Neural cell (in vitro differentiated cells): ENCODE results near the gene ALX4. TPM values are rescaled to one million over a fixed set of nuclear protein-coding genes. Genes with fewer than 3 reads are reported as not detected.

Experiments
- H2AFZ ChIP-seq: fragments of 200-600, 300-800 bp; sonication (generic), shearing (Covaris generic); 2 replicates; pipeline ENCODE4 v1.6.0; 2014; ENCODE audit warnings: low read depth, mild to moderate bottlenecking, antibody characterized with exemption, low read length, moderate library complexity
- H3F3A ChIP-seq: fragments of 200-600 bp; shearing (Covaris generic); 2 replicates; pipeline ENCODE4 v1.6.1; 2016; ENCODE audit warnings: mild to moderate bottlenecking, moderate library complexity, mixed read lengths, antibody characterized with exemption, low read length; ENCODE audit not compliant: insufficient read depth, poor library complexity, severe bottlenecking
- H3K27ac ChIP-seq: fragments of 200-600, 300-800 bp; sonication (generic), shearing (Covaris generic); 2 replicates; pipeline ENCODE4 v1.5.1; 2014; ENCODE audit warnings: mild to moderate bottlenecking, low read length, moderate library complexity
- H3K27me3 ChIP-seq: fragments of 300-800, 200-600 bp; sonication (generic), shearing (Covaris generic); 2 replicates; pipeline ENCODE4 v1.6.0; 2014; ENCODE audit warnings: mild to moderate bottlenecking, low read depth, low read length, moderate library complexity; ENCODE audit not compliant: insufficient read depth
- H3K36me3 ChIP-seq: fragments of 300-800, 200-600 bp; sonication (generic), shearing (Covaris generic); 2 replicates; pipeline ENCODE4 v1.5.1; 2014; ENCODE audit warnings: mild to moderate bottlenecking, antibody characterized with exemption, low read length, moderate library complexity; ENCODE audit not compliant: insufficient read depth
- H3K4me2 ChIP-seq: fragments of 300-800, 200-600 bp; sonication (generic), shearing (Covaris generic); 2 replicates; pipeline ENCODE4 v1.6.0; 2014; ENCODE audit warnings: mild to moderate bottlenecking, low read length
- H3K4me3 ChIP-seq: fragments of 300-800, 200-600 bp; sonication (generic), shearing (Covaris generic); 2 replicates; pipeline ENCODE4 v1.5.1; 2014; ENCODE audit warnings: mild to moderate bottlenecking, low read length, moderate library complexity
- H3K79me2 ChIP-seq: fragments of 200-600 bp; shearing (Covaris generic); replicated peaks from 2 replicates; pipeline ENCODE4 v1.6.0; 2014; ENCODE audit warnings: mild to moderate bottlenecking, low read length, moderate library complexity; ENCODE audit not compliant: insufficient read depth
- H3K9ac ChIP-seq: fragments of 300-800, 200-600 bp; sonication (generic), shearing (Covaris generic); 2 replicates; pipeline ENCODE4 v1.6.1; 2016; ENCODE audit warnings: mild to moderate bottlenecking, low read length, mixed read lengths
- H3K9me2 ChIP-seq: fragments of 200-600 bp; shearing (Covaris generic); 2 replicates; pipeline ENCODE4 v1.6.1; 2016; ENCODE audit warnings: mild to moderate bottlenecking, low read length, mixed read lengths; ENCODE audit not compliant: insufficient read depth
- H3K9me3 ChIP-seq: fragments of 200-600, 300-800 bp; sonication (generic), shearing (Covaris generic); 2 replicates; pipeline ENCODE4 v1.6.1; 2016; ENCODE audit warnings: mild to moderate bottlenecking, mixed run types, low read length, moderate library complexity, mixed read lengths
- H4K20me1 ChIP-seq: fragments of 200-600 bp; shearing (Covaris generic); 2 replicates; pipeline ENCODE4 v1.6.1; 2016; ENCODE audit warnings: mild to moderate bottlenecking, mixed run types; ENCODE audit not compliant: insufficient read depth
- EP300 ChIP-seq: fragments of 450-650 bp; conservative IDR thresholded peaks from 2 replicates; pipeline ENCODE4 v1.6.1; 2014; ENCODE audit warnings: antibody characterized with exemption, mild to moderate bottlenecking, moderate library complexity; ENCODE audit not compliant: poor library complexity, severe bottlenecking
- EZH2 ChIP-seq: fragments of 200-600, 300-800 bp; shearing (Covaris generic), sonication (generic); IDR thresholded peaks from 2 replicates; pipeline ENCODE4 v1.6.1; 2014; ENCODE audit warnings: antibody characterized with exemption, low read length, borderline replicate concordance, mild to moderate bottlenecking; ENCODE audit not compliant: insufficient read depth, poor library complexity, severe bottlenecking
- MXI1 ChIP-seq: fragments of 450-650 bp; conservative IDR thresholded peaks from 2 replicates; pipeline ENCODE4 v1.6.1; 2014; ENCODE audit warnings: antibody characterized with exemption, mild to moderate bottlenecking; ENCODE audit not compliant: poor library complexity, severe bottlenecking
- POLR2AphosphoS5 ChIP-seq: IDR thresholded peaks from 2 replicates; pipeline ENCODE4 v1.6.1; 2012
- RAD21 ChIP-seq: fragments of 450-650 bp; conservative IDR thresholded peaks from 2 replicates; pipeline ENCODE4 v1.6.1; 2014; ENCODE audit warnings: antibody characterized with exemption, mild to moderate bottlenecking, moderate library complexity
- SMC3 ChIP-seq: fragments of 450-650 bp; conservative IDR thresholded peaks from 2 replicates; pipeline ENCODE4 v1.6.1; 2014; ENCODE audit warnings: antibody characterized with exemption, mild to moderate bottlenecking, moderate library complexity; ENCODE audit not compliant: poor library complexity
- TAF1 ChIP-seq: IDR thresholded peaks from 2 replicates; pipeline ENCODE4 v1.6.1; 2012; ENCODE audit warnings: low read depth
- polyA plus RNA-seq: library from polyadenylated mRNA; depleted of rRNA; stranded (reverse); fragments of >200 nt; gene quantifications from 2 replicates; pipeline ENCODE4 v1.2.3, GENCODE V29; 2014
- TF ChIP-seq, protein P1 (sequence below): fragments of 450-650 bp; IDR thresholded peaks from 2 replicates; pipeline ENCODE4 v1.5.1; 2014; ENCODE audit warnings: antibody characterized with exemption, mild to moderate bottlenecking, moderate library complexity; ENCODE audit not compliant: poor library complexity, severe bottlenecking
- TF ChIP-seq, protein P2 (sequence below): IDR thresholded peaks from 2 replicates; pipeline ENCODE4 v1.6.1; 2012; ENCODE audit warnings: borderline replicate concordance

Gene ALX4
- polyA plus RNA-seq, 1 donor from 2014 or later = not detected

DNA sequence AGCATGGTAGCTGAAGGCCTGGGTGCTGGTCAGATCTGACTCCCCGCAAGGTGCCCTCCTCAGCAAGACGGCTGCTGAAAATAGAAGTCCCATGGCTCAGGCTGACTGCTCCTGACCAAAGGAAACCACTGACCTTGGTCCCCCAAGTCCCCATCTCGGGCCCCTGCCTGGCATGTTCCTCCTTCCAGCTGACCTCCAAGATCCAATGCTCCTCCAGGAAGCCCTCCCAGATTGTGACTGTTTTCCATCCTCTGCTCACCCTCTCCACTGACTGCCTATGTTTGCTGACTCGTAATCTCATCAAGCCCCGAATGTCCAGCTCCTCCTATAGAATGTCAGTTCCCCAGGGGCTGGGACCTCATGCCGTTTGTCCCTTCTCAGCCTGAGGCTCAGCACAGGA lies 30.5 kb downstream of the ALX4 start:
- H4K20me1 ChIP-seq = no peaks in the 10 kb centered on the region
- H3K4me3 ChIP-seq = no peak overlapping the region
- no peaks in the 10 kb centered on the region for H3F3A ChIP-seq
- no peak overlapping the region for H3K4me2 ChIP-seq
- H3K36me3 ChIP-seq = no peaks in the 10 kb centered on the region
- H3K9ac ChIP-seq = no peak overlapping the region
- H2AFZ ChIP-seq = no peak overlapping the region
- no peaks in the 10 kb centered on the region for H3K9me2 ChIP-seq
- no peak overlapping the region for H3K27ac ChIP-seq
- no peaks in the 10 kb centered on the region for H3K79me2 ChIP-seq
- H3K9me3 ChIP-seq = no peaks in the 10 kb centered on the region
- H3K27me3 ChIP-seq = no peaks in the 10 kb centered on the region
- TF ChIP-seq POLR2AphosphoS5 (no peak), MXI1 (no peak), RAD21 (no peak), SMC3 (no peak)

DNA sequence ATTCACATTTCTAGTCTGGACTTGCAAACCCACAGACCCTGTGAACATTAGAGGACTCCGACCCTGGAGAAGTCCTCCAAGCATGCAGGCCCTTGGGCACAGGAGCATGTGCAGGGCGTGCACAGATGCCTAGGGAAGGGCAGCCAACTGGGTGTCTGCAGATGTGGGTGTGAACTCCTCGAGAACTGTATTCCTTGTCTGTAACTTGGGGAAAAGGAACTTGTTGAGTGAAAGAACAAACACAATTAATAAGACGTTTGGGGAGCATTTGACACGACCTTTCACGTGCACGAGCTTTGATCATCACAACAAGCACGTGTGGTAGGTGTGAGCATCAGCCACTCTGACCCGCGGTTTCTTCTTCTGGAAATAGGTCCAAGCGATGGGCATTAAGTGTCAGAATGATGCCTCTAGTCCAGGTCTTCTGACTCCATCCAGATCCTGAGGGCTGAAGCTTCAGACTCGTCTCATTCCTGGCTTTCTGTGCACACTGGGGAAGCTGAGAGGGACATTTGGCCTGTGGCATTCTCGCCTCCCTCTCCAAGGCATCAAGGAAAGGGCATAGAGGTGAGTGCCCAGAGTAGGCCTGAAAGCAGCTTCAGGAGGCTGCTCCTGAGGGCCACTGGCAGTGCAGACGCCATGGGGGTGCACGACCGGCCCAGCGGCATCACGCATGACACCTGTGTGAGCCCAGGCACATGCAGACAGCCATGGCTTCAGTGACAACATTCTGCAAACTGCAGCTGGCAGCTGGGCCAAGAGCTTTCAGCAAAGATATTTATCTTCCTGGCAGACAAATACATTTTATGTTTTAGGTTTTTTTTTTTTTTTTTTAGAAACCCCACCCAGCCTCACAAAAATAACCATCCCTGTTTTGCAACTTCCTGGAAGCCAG lies 32.5 kb downstream of the ALX4 start:
- no peaks in the 10 kb centered on the region for H3K9me2 ChIP-seq
- no peak overlapping the region for H3K4me2 ChIP-seq
- no peaks in the 10 kb centered on the region for H3K9me3 ChIP-seq
- H2AFZ ChIP-seq = no peak overlapping the region
- H3K4me3 ChIP-seq = no peak overlapping the region
- no peaks in the 10 kb centered on the region for H4K20me1 ChIP-seq
- no peaks in the 10 kb centered on the region for H3F3A ChIP-seq
- H3K79me2 ChIP-seq = no peaks in the 10 kb centered on the region
- H3K36me3 ChIP-seq = no peaks in the 10 kb centered on the region
- no peak overlapping the region for H3K9ac ChIP-seq
- no peak overlapping the region for H3K27ac ChIP-seq
- TF ChIP-seq MXI1 (no peak), RAD21 (no peak), EZH2 (no peak), SMC3 (no peak), POLR2AphosphoS5 (no peak), TAF1 (no peak), EP300 (no peak)
- TF ChIP-seq, protein P1, sequence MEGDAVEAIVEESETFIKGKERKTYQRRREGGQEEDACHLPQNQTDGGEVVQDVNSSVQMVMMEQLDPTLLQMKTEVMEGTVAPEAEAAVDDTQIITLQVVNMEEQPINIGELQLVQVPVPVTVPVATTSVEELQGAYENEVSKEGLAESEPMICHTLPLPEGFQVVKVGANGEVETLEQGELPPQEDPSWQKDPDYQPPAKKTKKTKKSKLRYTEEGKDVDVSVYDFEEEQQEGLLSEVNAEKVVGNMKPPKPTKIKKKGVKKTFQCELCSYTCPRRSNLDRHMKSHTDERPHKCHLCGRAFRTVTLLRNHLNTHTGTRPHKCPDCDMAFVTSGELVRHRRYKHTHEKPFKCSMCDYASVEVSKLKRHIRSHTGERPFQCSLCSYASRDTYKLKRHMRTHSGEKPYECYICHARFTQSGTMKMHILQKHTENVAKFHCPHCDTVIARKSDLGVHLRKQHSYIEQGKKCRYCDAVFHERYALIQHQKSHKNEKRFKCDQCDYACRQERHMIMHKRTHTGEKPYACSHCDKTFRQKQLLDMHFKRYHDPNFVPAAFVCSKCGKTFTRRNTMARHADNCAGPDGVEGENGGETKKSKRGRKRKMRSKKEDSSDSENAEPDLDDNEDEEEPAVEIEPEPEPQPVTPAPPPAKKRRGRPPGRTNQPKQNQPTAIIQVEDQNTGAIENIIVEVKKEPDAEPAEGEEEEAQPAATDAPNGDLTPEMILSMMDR = no peak
- TF ChIP-seq, protein P2, sequence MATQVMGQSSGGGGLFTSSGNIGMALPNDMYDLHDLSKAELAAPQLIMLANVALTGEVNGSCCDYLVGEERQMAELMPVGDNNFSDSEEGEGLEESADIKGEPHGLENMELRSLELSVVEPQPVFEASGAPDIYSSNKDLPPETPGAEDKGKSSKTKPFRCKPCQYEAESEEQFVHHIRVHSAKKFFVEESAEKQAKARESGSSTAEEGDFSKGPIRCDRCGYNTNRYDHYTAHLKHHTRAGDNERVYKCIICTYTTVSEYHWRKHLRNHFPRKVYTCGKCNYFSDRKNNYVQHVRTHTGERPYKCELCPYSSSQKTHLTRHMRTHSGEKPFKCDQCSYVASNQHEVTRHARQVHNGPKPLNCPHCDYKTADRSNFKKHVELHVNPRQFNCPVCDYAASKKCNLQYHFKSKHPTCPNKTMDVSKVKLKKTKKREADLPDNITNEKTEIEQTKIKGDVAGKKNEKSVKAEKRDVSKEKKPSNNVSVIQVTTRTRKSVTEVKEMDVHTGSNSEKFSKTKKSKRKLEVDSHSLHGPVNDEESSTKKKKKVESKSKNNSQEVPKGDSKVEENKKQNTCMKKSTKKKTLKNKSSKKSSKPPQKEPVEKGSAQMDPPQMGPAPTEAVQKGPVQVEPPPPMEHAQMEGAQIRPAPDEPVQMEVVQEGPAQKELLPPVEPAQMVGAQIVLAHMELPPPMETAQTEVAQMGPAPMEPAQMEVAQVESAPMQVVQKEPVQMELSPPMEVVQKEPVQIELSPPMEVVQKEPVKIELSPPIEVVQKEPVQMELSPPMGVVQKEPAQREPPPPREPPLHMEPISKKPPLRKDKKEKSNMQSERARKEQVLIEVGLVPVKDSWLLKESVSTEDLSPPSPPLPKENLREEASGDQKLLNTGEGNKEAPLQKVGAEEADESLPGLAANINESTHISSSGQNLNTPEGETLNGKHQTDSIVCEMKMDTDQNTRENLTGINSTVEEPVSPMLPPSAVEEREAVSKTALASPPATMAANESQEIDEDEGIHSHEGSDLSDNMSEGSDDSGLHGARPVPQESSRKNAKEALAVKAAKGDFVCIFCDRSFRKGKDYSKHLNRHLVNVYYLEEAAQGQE = no peak
- H3K27me3 ChIP-seq = no peaks in the 10 kb centered on the region
